HEK293 (cell line): ENCODE data around the gene TP73.

Experiments used
- CTCF ChIA-PET: fragments of 350-600 bp; formaldehyde crosslinking; extraction: SDS; loops from one replicate; lab custom pipeline; 2021; ENCODE audit warnings: antibody characterized with exemption; lab: Yijun Ruan, JAX
- POLR2A ChIA-PET: fragments of 300-600 bp; formaldehyde crosslinking; extraction: SDS; loops from one replicate; lab custom pipeline; 2020; ENCODE audit warnings: antibody characterized with exemption, inconsistent platforms; lab: Yijun Ruan, JAX
- H3K27ac ChIP-seq: fragments of 200-500 bp; sonication (Bioruptor generic); 2 replicates; pipeline ENCODE4 v1.5.1; 2014; ENCODE audit warnings: low read depth, low read length, control low read depth, inconsistent platforms; ENCODE audit errors: extremely low read depth
- H3K36me3 ChIP-seq, 2 experiments: fragments of 200-500 bp in 1 of 2; sonication (Bioruptor generic) in 1 of 2; 1 replicate in 1 of 2; 2 replicates in 1 of 2; pipeline ENCODE4 v1.5.1; 2014 to 2017; ENCODE audit warnings: inconsistent platforms in 2 of 2, low read length in 2 of 2; ENCODE audit not compliant: control insufficient read depth in 2 of 2, insufficient read depth in 1 of 2
- H3K4me1 ChIP-seq: fragments of 200-500 bp; sonication (Bioruptor generic); 2 replicates; pipeline ENCODE4 v1.5.1; 2014; ENCODE audit warnings: mild to moderate bottlenecking, low read length, inconsistent platforms; ENCODE audit not compliant: control insufficient read depth, insufficient read depth
- H3K4me3 ChIP-seq: 2 replicates; pipeline ENCODE4 v1.5.1; 2011; ENCODE audit warnings: low read depth, mild to moderate bottlenecking, control low read depth, low read length, moderate library complexity
- H3K9me3 ChIP-seq: fragments of 200-500 bp; sonication (Bioruptor generic); 2 replicates; pipeline ENCODE4 v1.5.1; 2014; ENCODE audit warnings: low read depth, low read length, inconsistent platforms; ENCODE audit not compliant: control insufficient read depth, insufficient read depth
- GLIS1 ChIP-seq: fragments of 450-650 bp; formaldehyde crosslinking; IDR thresholded peaks from 2 replicates; pipeline ENCODE4 v1.5.1; 2016; ENCODE audit warnings: missing biosample characterization, missing genetic modification characterization
- HIC1 ChIP-seq: fragments of 450-650 bp; formaldehyde crosslinking; IDR thresholded peaks from 2 replicates; pipeline ENCODE4 v1.5.1; 2016; ENCODE audit warnings: missing biosample characterization, missing genetic modification characterization
- KLF17 ChIP-seq: fragments of 450-650 bp; formaldehyde crosslinking; IDR thresholded peaks from 2 replicates; pipeline ENCODE4 v1.5.1; 2016; ENCODE audit warnings: missing biosample characterization, missing genetic modification characterization
- PATZ1 ChIP-seq: fragments of 450-650 bp; formaldehyde crosslinking; IDR thresholded peaks from 2 replicates; pipeline ENCODE4 v1.5.1; 2016; ENCODE audit warnings: missing biosample characterization, missing genetic modification characterization
- PRDM6 ChIP-seq: fragments of 450-650 bp; formaldehyde crosslinking; IDR thresholded peaks from 2 replicates; pipeline ENCODE4 v1.5.1; 2017; ENCODE audit warnings: missing biosample characterization, missing genetic modification characterization
- ZBTB44 ChIP-seq: fragments of 450-650 bp; IDR thresholded peaks from 2 replicates; pipeline ENCODE4 v1.5.1; 2018; ENCODE audit warnings: missing biosample characterization, mild to moderate bottlenecking, missing genetic modification characterization
- ZIC2 ChIP-seq: fragments of 450-650 bp; formaldehyde crosslinking; IDR thresholded peaks from 2 replicates; pipeline ENCODE4 v1.5.1; 2016; ENCODE audit warnings: missing biosample characterization, missing genetic modification characterization
- ZNF138 ChIP-seq: fragments of 450-650 bp; formaldehyde crosslinking; IDR thresholded peaks from 2 replicates; pipeline ENCODE4 v1.5.1; 2016; ENCODE audit warnings: missing biosample characterization, missing genetic modification characterization, borderline replicate concordance
- ZNF184 ChIP-seq: fragments of 450-650 bp; IDR thresholded peaks from 2 replicates; pipeline ENCODE4 v1.5.1; 2018; ENCODE audit warnings: missing biosample characterization, mild to moderate bottlenecking, missing genetic modification characterization
- ZNF248 ChIP-seq: fragments of 450-650 bp; formaldehyde crosslinking; IDR thresholded peaks from 2 replicates; pipeline ENCODE4 v1.5.1; 2017; ENCODE audit warnings: missing biosample characterization, missing genetic modification characterization
- ZNF302 ChIP-seq: fragments of 450-650 bp; formaldehyde crosslinking; IDR thresholded peaks from 2 replicates; pipeline ENCODE4 v1.5.1; 2016; ENCODE audit warnings: missing biosample characterization, missing genetic modification characterization, low read depth
- ZNF324 ChIP-seq: fragments of 450-650 bp; formaldehyde crosslinking; IDR thresholded peaks from 2 replicates; pipeline ENCODE4 v1.5.1; 2016; ENCODE audit warnings: missing biosample characterization, missing genetic modification characterization
- ZNF423 ChIP-seq: fragments of 450-650 bp; formaldehyde crosslinking; IDR thresholded peaks from 2 replicates; pipeline ENCODE4 v1.5.1; 2016; ENCODE audit warnings: missing biosample characterization, missing genetic modification characterization
- ZNF513 ChIP-seq: fragments of 450-650 bp; IDR thresholded peaks from 2 replicates; pipeline ENCODE4 v1.5.1; 2018; ENCODE audit warnings: missing biosample characterization, missing genetic modification characterization
- ZNF518A ChIP-seq: fragments of 450-650 bp; formaldehyde crosslinking; conservative IDR thresholded peaks from 2 replicates; pipeline ENCODE4 v1.5.1; 2016; ENCODE audit warnings: low read depth, missing biosample characterization, missing genetic modification characterization
- ZNF560 ChIP-seq: fragments of 450-650 bp; formaldehyde crosslinking; IDR thresholded peaks from 2 replicates; pipeline ENCODE4 v1.5.1; 2017; ENCODE audit warnings: missing biosample characterization, missing genetic modification characterization, borderline replicate concordance
- ZNF600 ChIP-seq: fragments of 450-650 bp; formaldehyde crosslinking; IDR thresholded peaks from 2 replicates; pipeline ENCODE4 v1.5.1; 2016; ENCODE audit warnings: missing biosample characterization, missing genetic modification characterization
- ZNF692 ChIP-seq: fragments of 450-650 bp; formaldehyde crosslinking; IDR thresholded peaks from 2 replicates; pipeline ENCODE4 v1.5.1; 2016; ENCODE audit warnings: missing biosample characterization, missing genetic modification characterization

TP73 gene

GRCh38 chr1:3668585-3669300 is 16.4 kb downstream of the TP73 start (continued):
- peak; percentile 93 for TF ChIP-seq ZNF600 (tag by site-specific recombination)
- TF ChIP-seq ZNF423 (tag by site-specific recombination): peak; percentile 82; the same call in 1 of the 2 replicates
- TF ChIP-seq HIC1: 0 out of 2 replicates have a peak, but pooled peaks have one; percentile 11
- peak; percentile 72 for TF ChIP-seq PATZ1 (tag by site-specific recombination)
- peak; percentile 82 for TF ChIP-seq ZIC2 (tag by site-specific recombination)
- peak; percentile 69 for TF ChIP-seq GLIS1 (tag by site-specific recombination)
- peak; percentile 77 for TF ChIP-seq KLF17 (tag by site-specific recombination)
- peak; percentile 89 for TF ChIP-seq ZBTB44 (tag by site-specific recombination)
- peak; percentile 65 for TF ChIP-seq ZNF692
- TF ChIP-seq, all 188 proteins: peak for 25

GRCh38 chr1:3669421-3669821 is 17.1 kb downstream of the TP73 start:
- no peak for TF ChIP-seq ZNF184 (tag by site-specific recombination)
- no peak for TF ChIP-seq ZNF302 (tag by site-specific recombination)
- no peak for TF ChIP-seq ZNF138 (tag by site-specific recombination)
- no peak for TF ChIP-seq ZNF248 (tag by site-specific recombination)
- no peak for TF ChIP-seq ZNF518A (tag by site-specific recombination)
- no peak for TF ChIP-seq ZNF324 (tag by site-specific recombination)
- TF ChIP-seq ZNF560 (tag by site-specific recombination): no peak
- TF ChIP-seq PRDM6: no peak
- no peak for TF ChIP-seq ZNF513
- H3K27ac ChIP-seq: no peak overlapping the region
- ChIA-PET CTCF (no interaction called here), POLR2A (no interaction called here)
- no peaks in the 10 kb centered on the region for H3K36me3 ChIP-seq
- H3K9me3 ChIP-seq: no peaks in the 10 kb centered on the region
- H3K4me3 ChIP-seq: no peak overlapping the region
- peaks cover 2% of the 10 kb centered on the region; the same call in 1 of the 2 replicates for H3K4me1 ChIP-seq
